HG03521 (cell line): Measurements from ENCODE around the gene NCOR1.
"Not testable (repeated sequence)": the region's sequence is repeated elsewhere in the genome, so short reads cannot be mapped to it uniquely, and the experiment has no call there.

ENCODE experiments used
- ATAC-seq: cut with Tn5 transposase; IDR thresholded peaks from one replicate; pipeline ENCODE4 v1.9.1; 2021; ENCODE audit warnings: mild to moderate bottlenecking, moderate library complexity; ENCODE audit not compliant: unreplicated experiment

NCOR1 gene

DNA sequence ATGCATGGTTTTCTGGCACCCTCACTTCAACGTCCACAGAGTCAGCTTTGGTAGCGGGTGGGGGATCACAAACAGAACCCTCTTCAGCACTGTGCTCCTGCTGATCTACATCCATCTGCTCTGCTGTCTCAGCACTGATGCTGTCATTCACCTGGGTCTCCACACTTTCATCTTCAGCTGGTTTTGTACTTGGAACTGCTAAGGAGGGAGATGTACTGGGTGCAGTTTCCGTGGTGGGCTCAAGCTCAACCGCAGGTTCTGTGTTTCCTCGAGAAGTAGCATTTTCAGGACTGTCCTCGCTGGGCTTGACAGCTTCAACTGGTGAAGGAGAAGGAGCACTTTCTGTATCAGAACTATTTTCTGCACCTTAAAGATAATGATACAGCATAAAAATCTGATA is 113.9 kb downstream of the NCOR1 start:
- no peak for ATAC-seq

GRCh38 chr17:16100737-16101400 is 114.5 kb downstream of the NCOR1 start:
- ATAC-seq, result no peak

DNA sequence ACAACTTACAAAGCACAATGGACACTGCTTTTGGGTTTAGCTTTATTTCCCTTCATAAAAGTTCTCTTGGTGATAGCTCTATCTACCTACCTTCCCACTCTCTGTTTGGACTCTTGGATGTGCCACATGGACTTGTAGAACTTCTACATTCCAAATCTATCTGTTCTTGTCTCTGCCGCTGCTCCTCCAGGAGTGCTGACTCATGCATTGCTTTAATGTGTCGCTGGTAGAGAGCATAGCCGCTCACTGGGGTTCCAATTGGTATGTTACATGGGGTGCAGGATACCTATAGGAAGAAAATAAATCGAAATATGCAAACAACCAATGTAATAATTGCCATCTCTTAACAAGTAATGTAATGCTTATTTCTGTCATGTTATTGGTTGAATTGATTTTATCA is 123.6 kb downstream of the NCOR1 start:
- no peak for ATAC-seq

GRCh38 chr17:16086957-16087356 is 128.4 kb downstream of the NCOR1 start:
- ATAC-seq, result no peak

DNA sequence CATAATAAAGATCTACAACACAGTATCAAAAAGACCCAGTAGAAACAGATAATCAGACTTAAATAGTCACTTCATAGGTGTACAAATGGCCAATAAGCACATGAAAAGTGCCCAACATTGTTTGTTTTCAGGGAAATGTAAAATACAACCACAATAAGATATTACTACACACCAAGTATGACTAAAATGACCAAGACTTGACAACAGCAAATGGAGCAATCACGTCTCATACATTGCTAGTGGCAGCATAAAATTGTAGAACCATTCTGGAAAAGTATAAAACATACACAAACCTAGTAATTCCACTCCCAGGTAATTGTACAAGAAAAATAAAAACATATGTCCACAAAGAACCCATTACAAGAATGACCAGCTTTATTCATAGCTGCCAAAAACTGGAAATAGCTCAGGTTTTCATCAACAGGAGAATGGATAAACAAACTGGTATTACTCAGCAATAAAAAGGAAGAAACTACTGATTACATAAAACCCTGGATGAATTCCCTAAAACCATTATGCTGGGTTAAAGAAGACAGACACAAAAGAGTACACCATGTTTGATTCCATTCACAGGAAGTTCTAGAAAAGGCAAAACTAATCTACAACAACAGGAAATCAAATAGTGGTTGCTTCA is 130.2 kb downstream of the NCOR1 start:
- ATAC-seq, result no peak

- no peak for ATAC-seq
Measured at GRCh38 chr17:16083223-16083622, 132.1 kb downstream of the NCOR1 start.

DNA sequence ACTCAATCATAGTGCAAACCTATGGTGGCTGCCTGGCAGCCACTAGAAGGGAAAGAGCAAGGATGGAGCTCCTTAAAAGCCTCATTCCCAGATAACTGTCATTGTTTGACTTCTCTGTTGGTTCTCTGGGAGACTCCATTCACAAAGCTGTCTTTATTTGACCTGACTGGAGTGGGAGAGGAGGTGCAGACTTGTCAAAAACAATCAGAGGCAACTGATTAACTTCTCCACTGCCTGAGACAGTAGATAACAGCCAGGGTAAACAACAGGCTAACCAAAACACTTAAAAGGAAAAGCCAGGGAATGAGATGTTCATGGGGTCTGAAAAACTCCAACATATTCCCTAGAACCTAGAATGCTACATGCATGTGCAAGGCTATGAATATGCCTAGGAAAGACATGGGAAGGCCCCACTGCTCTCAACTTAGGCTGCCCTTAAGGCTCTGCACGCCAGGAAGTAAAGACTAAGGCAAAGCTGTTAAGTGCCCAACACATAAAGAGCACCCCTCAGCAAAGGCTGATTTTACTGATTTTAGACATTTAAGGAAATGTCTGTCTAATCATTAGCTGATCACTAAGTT is 133.7 kb downstream of the NCOR1 start:
- no peak for ATAC-seq

DNA sequence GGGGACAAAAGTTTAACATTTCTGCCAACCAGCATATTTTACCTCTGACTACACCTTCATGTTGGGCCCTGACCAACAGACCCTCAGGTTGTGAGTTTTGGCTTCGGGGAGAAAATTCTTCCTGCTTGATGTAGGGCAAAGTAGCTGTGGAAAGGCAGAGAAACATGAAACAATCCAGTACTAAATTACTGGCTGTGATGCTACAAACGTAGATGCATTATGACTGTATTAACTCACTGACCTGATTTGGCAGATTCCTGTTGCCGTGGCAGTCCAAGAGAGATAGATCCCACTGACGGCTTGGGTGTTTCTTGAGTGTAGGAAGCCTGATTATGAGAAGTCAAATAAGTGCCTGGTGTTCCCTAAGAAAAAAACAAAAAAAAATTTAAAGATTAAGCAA is 135.0 kb downstream of the NCOR1 start:
- ATAC-seq, result no peak

DNA sequence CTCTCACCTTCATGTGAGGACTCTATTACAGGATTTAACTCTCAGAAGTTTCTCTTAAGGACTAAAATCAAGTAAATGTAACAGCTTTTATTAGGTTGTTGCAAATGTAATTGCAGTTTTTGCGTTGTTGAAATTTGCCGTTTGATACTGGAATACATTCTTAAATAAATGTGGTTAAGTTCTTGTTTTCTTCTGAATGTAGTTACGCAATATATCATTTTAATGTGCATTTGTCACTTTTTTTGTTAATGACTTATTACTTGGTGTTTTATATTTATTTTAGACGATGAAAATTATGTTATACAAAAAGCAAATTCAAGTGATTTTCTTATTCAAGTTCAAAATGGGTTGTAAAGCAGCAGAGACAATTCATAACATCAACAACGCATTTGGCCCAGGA is 139.4 kb downstream of the NCOR1 start:
- ATAC-seq, result no peak

DNA sequence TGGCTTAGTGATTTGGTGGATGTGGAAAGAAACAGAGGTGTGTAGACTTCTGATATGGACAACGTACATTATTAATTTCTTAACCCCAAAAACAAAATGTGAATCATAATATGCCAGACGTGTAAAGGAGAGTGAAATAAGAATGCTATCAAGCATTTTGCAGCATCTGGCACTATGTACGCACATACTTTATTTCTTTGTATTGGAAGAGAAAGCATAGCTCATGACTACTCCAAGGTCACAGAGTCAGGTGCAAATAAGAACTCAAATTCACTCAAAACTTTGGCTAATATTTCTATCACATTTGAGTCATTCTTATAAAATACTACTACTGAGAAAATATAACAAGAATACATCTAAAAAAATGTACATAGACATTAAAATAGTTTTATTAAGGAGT is 140.9 kb downstream of the NCOR1 start:
- ATAC-seq, result no peak

DNA sequence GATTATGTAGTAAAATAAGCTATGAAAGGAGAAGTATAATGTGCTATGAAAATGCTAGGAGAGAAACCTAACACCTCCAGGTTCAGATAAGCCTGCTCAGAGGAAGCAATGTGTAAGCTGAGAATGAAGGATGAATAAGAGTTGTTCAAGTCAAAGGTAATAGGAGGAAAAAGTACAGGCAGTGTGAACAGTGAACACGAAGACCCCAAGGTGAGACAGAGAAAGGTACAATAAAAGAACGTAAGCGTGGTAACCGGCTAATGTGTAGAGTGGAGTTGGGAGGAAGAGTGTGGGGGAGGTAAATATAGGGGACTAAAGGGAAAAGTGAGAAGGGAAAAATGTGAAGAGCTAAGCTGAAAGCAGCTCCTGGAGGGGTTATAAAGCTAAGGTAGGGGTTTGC is 141.5 kb downstream of the NCOR1 start:
- ATAC-seq, result no peak

- ATAC-seq, result no peak
Measured at GRCh38 chr17:16072031-16072430, 143.3 kb downstream of the NCOR1 start.

DNA sequence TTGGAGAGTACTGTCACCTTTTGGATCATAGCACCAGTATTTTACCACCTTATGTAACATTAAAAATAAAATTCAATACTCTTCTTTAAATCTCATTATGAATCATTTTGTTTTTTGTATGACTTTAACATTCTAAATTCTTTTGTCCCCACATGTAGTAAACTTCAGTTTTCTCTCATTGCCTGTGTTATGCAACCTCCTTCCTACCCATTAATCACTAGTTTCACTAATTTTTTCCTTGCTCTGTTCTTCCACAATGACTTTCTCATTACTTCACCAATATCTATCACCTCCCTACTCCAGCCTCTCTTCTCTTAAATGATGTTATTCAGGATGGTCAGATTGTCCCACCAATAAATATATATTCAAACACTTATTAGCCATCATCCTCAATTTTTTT is 147.0 kb downstream of the NCOR1 start:
- no peak for ATAC-seq

DNA sequence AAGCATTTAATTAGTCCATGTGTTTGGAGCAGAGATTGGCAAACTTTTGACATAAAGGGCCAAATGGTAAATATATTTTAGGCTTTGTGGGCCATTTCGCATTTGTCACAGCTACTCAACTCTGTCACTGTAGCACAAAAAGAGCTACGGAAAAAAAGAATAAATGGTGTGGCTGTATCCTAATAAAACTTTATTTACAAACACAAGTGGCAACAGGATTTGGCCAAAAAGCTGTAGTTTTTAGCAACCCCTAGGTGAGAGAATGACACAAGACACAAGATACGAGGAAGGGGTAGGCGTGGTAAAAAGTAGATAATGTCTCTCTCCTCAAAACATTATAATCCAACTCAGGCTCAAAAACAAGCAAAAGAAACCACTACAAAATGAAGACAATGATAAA is 149.2 kb downstream of the NCOR1 start:
- ATAC-seq, result no peak

- ATAC-seq, result no peak
Measured at GRCh38 chr17:16061631-16062030, 153.7 kb downstream of the NCOR1 start.

GRCh38 chr17:16055139-16055538 is 160.2 kb downstream of the NCOR1 start:
- ATAC-seq, result not testable (repeated sequence)

- no peak for ATAC-seq
Measured at GRCh38 chr17:16052486-16052885, 162.8 kb downstream of the NCOR1 start.

- ATAC-seq, result no peak
Measured at GRCh38 chr17:16050844-16051243, 164.5 kb downstream of the NCOR1 start.

- no peak for ATAC-seq
Measured at GRCh38 chr17:16048811-16049449, 166.4 kb downstream of the NCOR1 start.

- no peak for ATAC-seq
Measured at GRCh38 chr17:16046966-16047365, 168.4 kb downstream of the NCOR1 start.

DNA sequence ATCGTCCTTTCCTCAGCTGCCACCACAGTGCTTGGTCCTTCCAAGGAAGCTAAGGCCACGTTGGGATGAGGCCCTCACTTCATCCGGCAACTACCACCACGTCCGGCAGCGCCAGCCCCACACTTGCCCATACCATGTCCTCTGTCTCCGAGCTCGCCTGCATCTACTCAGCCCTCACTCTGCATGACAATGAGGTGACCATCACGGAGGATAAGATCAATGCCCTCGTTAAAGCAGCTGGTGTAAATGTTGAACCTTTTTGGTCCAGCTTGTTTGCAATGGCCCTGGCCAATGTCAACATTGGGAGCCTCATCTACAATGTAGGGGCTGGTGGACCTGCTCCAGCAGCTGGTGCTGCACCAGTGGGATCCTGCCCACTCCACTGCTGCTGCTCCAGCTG is 170.8 kb downstream of the NCOR1 start:
- no peak for ATAC-seq

- ATAC-seq, result no peak
Measured at GRCh38 chr17:16040710-16041251, 174.6 kb downstream of the NCOR1 start.
